ENCODE results near the gene INPP5D.
"Not testable (repeated sequence)": the region's sequence is repeated elsewhere in the genome, so short reads cannot be mapped to it uniquely, and the experiment has no call there.

The INPP5D gene

DNA sequence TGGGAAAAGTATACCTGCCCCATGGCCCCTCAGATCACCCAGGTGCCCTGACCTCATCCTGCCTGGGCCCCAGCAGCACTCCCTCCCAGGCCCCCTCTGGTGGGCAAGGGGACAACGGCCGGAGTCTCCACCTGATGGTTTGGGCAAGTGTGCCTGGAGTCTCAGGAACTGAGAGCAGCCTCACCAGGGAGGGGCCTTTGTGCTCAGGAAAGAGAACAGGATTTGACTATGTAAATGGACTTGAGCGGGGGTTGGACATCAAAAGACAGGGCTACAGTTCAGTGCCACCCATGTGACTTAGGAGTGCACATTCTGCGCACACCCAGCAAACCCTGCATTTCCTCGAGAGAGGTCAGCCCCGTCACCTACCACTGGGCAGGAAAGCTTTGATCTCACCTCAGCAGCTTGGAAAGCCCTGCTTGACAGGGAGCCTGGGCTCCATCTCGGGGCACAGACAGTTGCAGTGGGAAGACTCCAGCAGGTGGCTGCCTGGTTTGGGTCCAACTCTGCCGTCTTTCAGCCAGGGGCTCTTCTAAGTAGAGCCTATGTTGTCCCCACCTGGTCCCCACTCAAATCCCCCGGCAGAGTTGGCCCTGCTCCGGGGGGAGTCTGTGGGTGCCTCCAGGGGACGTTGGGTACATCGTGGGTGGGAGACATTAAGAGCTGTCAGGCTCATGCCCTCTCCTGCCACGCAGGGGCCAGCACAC, 3.3 kb downstream of the INPP5D start:
- H3F3A ChIP-seq (ENCODE audit: insufficient read depth) = peaks cover 7% of the 10 kb centered on the region
- no peaks in the 10 kb centered on the region for H3K36me3 ChIP-seq (ENCODE audit: low read length)
- H3K4me2 ChIP-seq (ENCODE audit: low read depth, low read length, poor library complexity, severe bottlenecking) = peak overlapping the region; percentile 75
- peaks cover 77% of the 10 kb centered on the region for H3K79me2 ChIP-seq (ENCODE audit: insufficient read depth, low read length)
- H3K9me3 ChIP-seq (ENCODE audit: insufficient read depth, low read length) = no peaks in the 10 kb centered on the region
- H2AFZ ChIP-seq (ENCODE audit: low read depth, low read length, severe bottlenecking) = no peak overlapping the region
- TF ChIP-seq EZH2phosphoT487 (conservative IDR thresholded peaks at IDR 0.05; ENCODE audit: low read length) (no peak), CTCF (IDR thresholded peaks at IDR 0.05; ENCODE audit: insufficient read depth, low read length, poor library complexity, severe bottlenecking) (no peak)
- H3K4me3 ChIP-seq (ENCODE audit: insufficient read depth, low read length, poor library complexity, severe bottlenecking) = peak overlapping the region; percentile 76
- peaks cover 20% of the 10 kb centered on the region; the same call in 1 of the 2 replicates for H4K20me1 ChIP-seq (ENCODE audit: low read depth, low read length)
- peak overlapping the region; percentile 94 for H3K27ac ChIP-seq (ENCODE audit: low read depth, low read length)
- no peaks in the 10 kb centered on the region for H3K27me3 ChIP-seq (ENCODE audit: low read length)
- H3K9ac ChIP-seq (ENCODE audit: low read length) = peak overlapping the region; percentile 89
- H3K9me2 ChIP-seq (replicated peaks; ENCODE audit: insufficient read depth, low read length) = no peaks in the 10 kb centered on the region

DNA sequence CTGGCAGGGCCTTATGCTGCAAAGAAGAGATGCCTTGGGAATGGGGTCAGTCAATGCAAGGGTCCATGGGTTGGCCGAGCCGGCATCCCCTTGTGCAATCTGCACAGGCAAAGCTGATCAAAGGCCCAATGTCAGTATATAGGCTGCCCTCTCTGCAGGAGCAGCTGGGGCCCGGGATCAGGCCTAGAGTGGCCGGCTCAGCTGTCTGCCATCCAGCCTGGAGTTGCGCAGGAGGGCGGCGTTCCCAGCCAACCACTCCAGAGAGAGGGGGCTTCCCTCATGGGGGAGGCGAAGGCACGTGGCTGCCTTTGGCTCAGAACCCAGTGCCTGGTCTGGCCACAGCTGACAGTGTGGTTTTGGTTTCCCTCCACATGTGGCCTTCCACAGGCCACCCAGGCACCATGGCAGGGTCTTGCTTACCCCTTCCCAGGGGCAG, 3.9 kb downstream of the INPP5D start:
- H3K79me2 ChIP-seq (ENCODE audit: insufficient read depth, low read length) = peaks cover 82% of the 10 kb centered on the region

DNA sequence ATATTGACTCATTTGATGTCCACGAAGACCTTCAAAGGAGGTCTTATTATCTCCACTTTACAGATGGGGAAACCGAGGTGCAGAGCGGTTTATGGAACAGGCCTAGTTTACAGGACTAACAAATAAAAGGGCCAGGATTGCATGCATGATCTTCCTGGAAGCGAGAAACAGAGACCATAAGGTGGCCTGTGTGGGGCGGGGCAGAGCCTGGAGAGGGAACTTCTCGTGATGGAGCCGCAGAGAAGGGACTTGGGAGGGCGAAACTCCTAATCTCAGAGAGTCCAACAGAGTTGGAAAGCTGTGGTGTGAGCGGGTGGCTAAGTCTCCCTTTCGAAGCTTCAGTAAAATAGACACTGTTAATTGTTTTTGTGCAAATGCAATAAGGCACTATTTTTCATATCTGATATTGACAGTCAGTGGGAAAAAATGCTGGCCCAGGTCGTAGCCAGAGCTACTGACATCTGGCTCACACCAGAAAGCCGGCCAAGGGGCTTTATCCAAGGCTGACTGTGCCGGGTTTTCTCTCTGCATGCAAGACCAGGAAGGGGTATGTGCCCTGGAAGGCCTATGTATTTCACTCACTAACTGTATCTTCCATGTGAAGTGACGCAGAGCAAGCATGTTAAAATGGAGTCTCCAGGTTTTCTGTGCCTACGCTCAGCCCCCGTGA, 4.5 kb downstream of the INPP5D start:
- Histone ChIP-seq H3K9me3 (ENCODE audit: insufficient read depth, low read length) (no peaks in the 10 kb centered on the region), H3K27me3 (ENCODE audit: low read length) (no peaks in the 10 kb centered on the region), H3K9ac (ENCODE audit: low read length) (no peak overlapping the region), H3K4me2 (ENCODE audit: low read depth, low read length, poor library complexity, severe bottlenecking) (no peak overlapping the region), H3K27ac (ENCODE audit: low read depth, low read length) (no peak overlapping the region), H3K79me2 (ENCODE audit: insufficient read depth, low read length) (peaks cover 89% of the 10 kb centered on the region), H3K36me3 (ENCODE audit: low read length) (0 out of 2 replicates have a peak, but pooled peaks cover 2% of the 10 kb centered on the region), H4K20me1 (ENCODE audit: low read depth, low read length) (peaks cover 20% of the 10 kb centered on the region; the same call in 1 of the 2 replicates), H2AFZ (ENCODE audit: low read depth, low read length, severe bottlenecking) (no peak overlapping the region), H3K9me2 (replicated peaks; ENCODE audit: insufficient read depth, low read length) (no peaks in the 10 kb centered on the region), H3F3A (ENCODE audit: insufficient read depth) (peaks cover 17% of the 10 kb centered on the region), H3K4me3 (ENCODE audit: insufficient read depth, low read length, poor library complexity, severe bottlenecking) (no peak overlapping the region)
- TF ChIP-seq CTCF (IDR thresholded peaks at IDR 0.05; ENCODE audit: insufficient read depth, low read length, poor library complexity, severe bottlenecking) = no peak
- TF ChIP-seq EZH2phosphoT487 (conservative IDR thresholded peaks at IDR 0.05; ENCODE audit: low read length) = no peak

More for the DNA sequence above, 3.9 kb downstream of the INPP5D start:
- Histone ChIP-seq H3K9me2 (replicated peaks; ENCODE audit: insufficient read depth, low read length) (no peaks in the 10 kb centered on the region), H3K36me3 (ENCODE audit: low read length) (no peaks in the 10 kb centered on the region), H3K4me3 (ENCODE audit: insufficient read depth, low read length, poor library complexity, severe bottlenecking) (no peak overlapping the region), H3K9ac (ENCODE audit: low read length) (no peak overlapping the region), H3K27ac (ENCODE audit: low read depth, low read length) (no peak overlapping the region), H3K9me3 (ENCODE audit: insufficient read depth, low read length) (no peaks in the 10 kb centered on the region), H2AFZ (ENCODE audit: low read depth, low read length, severe bottlenecking) (no peak overlapping the region), H4K20me1 (ENCODE audit: low read depth, low read length) (peaks cover 20% of the 10 kb centered on the region; the same call in 1 of the 2 replicates), H3F3A (ENCODE audit: insufficient read depth) (peaks cover 10% of the 10 kb centered on the region), H3K27me3 (ENCODE audit: low read length) (no peaks in the 10 kb centered on the region), H3K4me2 (ENCODE audit: low read depth, low read length, poor library complexity, severe bottlenecking) (peak overlapping the region; percentile 75)
- no peak for TF ChIP-seq EZH2phosphoT487 (conservative IDR thresholded peaks at IDR 0.05; ENCODE audit: low read length)
- TF ChIP-seq CTCF (IDR thresholded peaks at IDR 0.05; ENCODE audit: insufficient read depth, low read length, poor library complexity, severe bottlenecking) = no peak

GRCh38 chr2:233065200-233065589, 5.1 kb downstream of the INPP5D start:
- Histone ChIP-seq H4K20me1 (ENCODE audit: low read depth, low read length) (peaks cover 20% of the 10 kb centered on the region; the same call in 1 of the 2 replicates), H3K79me2 (ENCODE audit: insufficient read depth, low read length) (peaks cover 94% of the 10 kb centered on the region), H3F3A (ENCODE audit: insufficient read depth) (peaks cover 22% of the 10 kb centered on the region)
- not testable (repeated sequence) for H3K27ac ChIP-seq (ENCODE audit: low read depth, low read length); H3K9me2 ChIP-seq (replicated peaks; ENCODE audit: insufficient read depth, low read length); H3K27me3 ChIP-seq (ENCODE audit: low read length); H3K4me3 ChIP-seq (ENCODE audit: insufficient read depth, low read length, poor library complexity, severe bottlenecking); H3K9me3 ChIP-seq (ENCODE audit: insufficient read depth, low read length); H3K4me2 ChIP-seq (ENCODE audit: low read depth, low read length, poor library complexity, severe bottlenecking); H3K36me3 ChIP-seq (ENCODE audit: low read length); H3K9ac ChIP-seq (ENCODE audit: low read length); H2AFZ ChIP-seq (ENCODE audit: low read depth, low read length, severe bottlenecking)

Measured in SU-DHL-6 (cell line).